Nephron progenitor cell (in vitro differentiated cells): ENCODE results near the gene DTNA.
"Not testable (repeated sequence)": the region's sequence is repeated elsewhere in the genome, so short reads cannot be mapped to it uniquely, and the experiment has no call there.

ENCODE experiments used
- DNase-seq: peaks from one replicate; pipeline ENCODE4 v3.0.0; 2021
- H3K27ac Mint-ChIP-seq: 2 replicates; pipeline ENCODE4 v1.8.0; 2021; ENCODE audit warnings: mild to moderate bottlenecking, moderate library complexity, mixed read lengths
- H3K27me3 Mint-ChIP-seq: 2 replicates; pipeline ENCODE4 v1.8.0; 2021; ENCODE audit warnings: mild to moderate bottlenecking, low read depth, mixed read lengths; ENCODE audit not compliant: poor library complexity
- H3K36me3 Mint-ChIP-seq: 2 replicates; pipeline ENCODE4 v1.8.0; 2021; ENCODE audit warnings: low read depth, mixed read lengths
- H3K4me1 Mint-ChIP-seq: 2 replicates; pipeline ENCODE4 v1.8.0; 2021; ENCODE audit warnings: mixed read lengths
- H3K4me3 Mint-ChIP-seq: 2 replicates; pipeline ENCODE4 v1.8.0; 2021; ENCODE audit warnings: mild to moderate bottlenecking, moderate library complexity, mixed read lengths
- H3K9me3 Mint-ChIP-seq: 2 replicates; pipeline ENCODE4 v1.8.0; 2021; ENCODE audit warnings: mild to moderate bottlenecking, moderate library complexity, mixed read lengths
- TF ChIP-seq, protein P1 (sequence below): fragments of 200-600 bp; sonication (generic); IDR thresholded peaks from 2 replicates; pipeline ENCODE4 v1.5.0; 2021; ENCODE audit warnings: antibody characterized with exemption

The DTNA gene

DNA sequence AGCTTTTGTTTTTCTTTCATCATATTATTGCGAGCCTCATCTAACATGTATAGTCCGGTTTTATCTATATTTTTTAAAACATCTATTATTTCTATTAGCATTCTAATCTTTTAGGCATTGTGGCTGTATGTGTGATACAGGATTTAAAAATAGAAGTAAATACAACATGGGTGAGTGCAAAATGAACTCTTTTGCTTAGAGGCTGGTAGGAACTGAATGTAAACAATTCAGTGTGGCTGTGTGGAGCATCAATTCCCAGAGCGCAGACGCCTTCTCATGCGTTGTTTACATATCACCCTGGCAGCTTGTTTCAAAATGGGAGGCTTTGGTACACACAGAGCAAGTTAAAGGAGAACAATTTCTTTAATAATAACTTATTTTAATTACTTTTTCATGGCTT is 836 bp downstream of the DTNA start:
- TF ChIP-seq, protein P1, sequence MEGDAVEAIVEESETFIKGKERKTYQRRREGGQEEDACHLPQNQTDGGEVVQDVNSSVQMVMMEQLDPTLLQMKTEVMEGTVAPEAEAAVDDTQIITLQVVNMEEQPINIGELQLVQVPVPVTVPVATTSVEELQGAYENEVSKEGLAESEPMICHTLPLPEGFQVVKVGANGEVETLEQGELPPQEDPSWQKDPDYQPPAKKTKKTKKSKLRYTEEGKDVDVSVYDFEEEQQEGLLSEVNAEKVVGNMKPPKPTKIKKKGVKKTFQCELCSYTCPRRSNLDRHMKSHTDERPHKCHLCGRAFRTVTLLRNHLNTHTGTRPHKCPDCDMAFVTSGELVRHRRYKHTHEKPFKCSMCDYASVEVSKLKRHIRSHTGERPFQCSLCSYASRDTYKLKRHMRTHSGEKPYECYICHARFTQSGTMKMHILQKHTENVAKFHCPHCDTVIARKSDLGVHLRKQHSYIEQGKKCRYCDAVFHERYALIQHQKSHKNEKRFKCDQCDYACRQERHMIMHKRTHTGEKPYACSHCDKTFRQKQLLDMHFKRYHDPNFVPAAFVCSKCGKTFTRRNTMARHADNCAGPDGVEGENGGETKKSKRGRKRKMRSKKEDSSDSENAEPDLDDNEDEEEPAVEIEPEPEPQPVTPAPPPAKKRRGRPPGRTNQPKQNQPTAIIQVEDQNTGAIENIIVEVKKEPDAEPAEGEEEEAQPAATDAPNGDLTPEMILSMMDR: no peak
- Mint-ChIP-seq H3K36me3 (no peaks in the 10 kb centered on the region), H3K4me1 (peaks cover 51% of the 10 kb centered on the region), H3K27me3 (no peaks in the 10 kb centered on the region), H3K27ac (peak overlapping the region; percentile 92), H3K9me3 (peaks cover 10% of the 10 kb centered on the region), H3K4me3 (peak overlapping the region; percentile 77)
- no peak for DNase-seq

DNA sequence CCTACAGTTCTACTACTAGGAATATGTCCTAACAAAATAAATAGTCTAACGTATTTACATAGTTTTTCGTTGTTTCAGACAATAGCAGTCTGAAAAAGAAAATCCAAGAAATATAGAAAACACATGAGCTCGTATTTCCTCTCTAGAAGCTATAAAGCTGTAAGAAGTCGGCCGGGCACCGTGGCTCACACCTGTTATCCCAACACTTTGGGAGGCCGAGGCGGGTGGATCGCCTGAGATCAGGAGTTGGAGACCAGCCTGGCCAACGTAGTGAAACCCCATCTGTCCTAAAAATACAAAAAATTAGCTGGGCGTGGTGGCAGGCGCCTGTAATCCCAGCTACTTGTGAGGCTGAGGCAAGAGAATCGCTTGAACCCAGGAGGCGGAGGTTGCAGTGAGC is 6.0 kb downstream of the DTNA start:
- Mint-ChIP-seq H3K9me3 (peaks cover 10% of the 10 kb centered on the region), H3K4me1 (peaks cover 11% of the 10 kb centered on the region)
- H3K27ac Mint-ChIP-seq, H3K27me3 Mint-ChIP-seq, H3K36me3 Mint-ChIP-seq, DNase-seq, H3K4me3 Mint-ChIP-seq: not testable (repeated sequence)

DNA sequence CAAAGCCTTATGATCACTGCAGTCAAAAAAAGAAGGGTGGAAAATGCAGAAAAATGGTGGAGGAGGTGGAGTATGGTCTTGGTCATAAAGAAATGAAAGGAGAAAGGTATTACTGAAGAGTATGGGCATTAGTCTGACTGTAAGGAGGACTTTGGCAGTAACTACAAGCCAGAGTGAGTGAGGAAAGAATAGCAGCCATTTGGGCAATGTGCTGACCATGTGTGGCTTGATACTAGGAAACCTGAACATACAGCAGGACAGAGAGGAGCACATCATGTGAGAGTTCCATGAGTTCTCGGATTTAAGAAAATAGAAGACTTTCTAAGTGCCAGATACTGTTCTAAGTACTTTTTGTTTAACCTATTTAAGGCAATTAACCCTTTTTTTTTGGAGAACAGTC is 8.5 kb downstream of the DTNA start:
- DNase-seq: no peak
- Mint-ChIP-seq H3K27me3 (no peaks in the 10 kb centered on the region), H3K9me3 (no peaks in the 10 kb centered on the region), H3K27ac (no peak overlapping the region), H3K36me3 (no peaks in the 10 kb centered on the region), H3K4me3 (no peak overlapping the region), H3K4me1 (no peaks in the 10 kb centered on the region)
- TF ChIP-seq, protein P1: no peak

DNA sequence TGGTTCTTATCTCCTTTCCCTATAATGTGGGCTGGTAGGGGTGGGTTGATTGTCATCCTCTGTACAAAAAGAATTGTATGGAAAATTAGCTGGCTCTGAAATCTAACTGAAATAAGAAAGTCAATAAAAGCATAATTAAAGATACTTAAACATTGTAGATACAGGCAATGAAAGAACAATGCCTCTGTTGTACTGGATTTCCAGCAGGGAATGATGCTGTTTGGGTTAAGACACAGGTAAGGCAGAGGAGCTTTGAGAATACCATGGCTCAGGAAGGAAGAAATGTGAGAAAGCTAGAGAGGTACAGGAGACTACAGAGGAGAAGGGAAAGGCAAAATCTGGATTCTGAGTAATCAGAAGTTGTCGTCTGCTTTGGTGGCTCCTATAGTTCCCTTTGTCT is 10.1 kb downstream of the DTNA start:
- no peak overlapping the region for H3K27ac Mint-ChIP-seq

DNA sequence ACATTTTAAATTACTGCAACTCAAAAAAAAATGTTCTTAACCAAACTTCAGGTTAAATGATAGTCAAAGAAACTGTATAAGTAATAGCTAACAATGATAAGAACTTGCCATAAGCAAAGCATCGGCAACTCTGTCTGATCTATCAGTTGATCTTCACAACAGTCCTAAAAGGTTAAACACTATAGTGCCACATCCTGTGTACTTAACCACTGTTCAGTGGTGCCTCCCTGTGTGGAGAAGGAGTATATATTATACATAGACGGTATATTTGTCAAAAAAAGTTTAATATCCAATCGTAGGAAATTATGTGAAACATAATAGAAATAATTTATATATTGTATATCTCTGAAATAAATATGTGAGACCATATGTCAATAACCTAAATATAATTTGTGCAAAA is 13.0 kb downstream of the DTNA start:
- no peak overlapping the region for H3K4me3 Mint-ChIP-seq
- peaks cover 15% of the 10 kb centered on the region for H3K9me3 Mint-ChIP-seq
- peaks cover 4% of the 10 kb centered on the region for H3K36me3 Mint-ChIP-seq
- H3K27ac Mint-ChIP-seq: no peak overlapping the region
- TF ChIP-seq, protein P1: no peak
- H3K27me3 Mint-ChIP-seq: no peaks in the 10 kb centered on the region
- no peak for DNase-seq
- no peaks in the 10 kb centered on the region for H3K4me1 Mint-ChIP-seq

More for the DNA sequence above, 10.1 kb downstream of the DTNA start:
- no peak for DNase-seq
- TF ChIP-seq, protein P1: no peak
- H3K9me3 Mint-ChIP-seq: peaks cover 10% of the 10 kb centered on the region
- peaks cover 4% of the 10 kb centered on the region for H3K36me3 Mint-ChIP-seq
- H3K4me1 Mint-ChIP-seq: no peaks in the 10 kb centered on the region
- H3K4me3 Mint-ChIP-seq: no peak overlapping the region
- H3K27me3 Mint-ChIP-seq: no peaks in the 10 kb centered on the region

GRCh38 chr18:34725737-34726136 is 15.6 kb downstream of the DTNA start:
- H3K27me3 Mint-ChIP-seq, DNase-seq, H3K36me3 Mint-ChIP-seq, H3K4me3 Mint-ChIP-seq, H3K27ac Mint-ChIP-seq: not testable (repeated sequence)
- Mint-ChIP-seq H3K4me1 (peaks cover 15% of the 10 kb centered on the region), H3K9me3 (peaks cover 15% of the 10 kb centered on the region)

DNA sequence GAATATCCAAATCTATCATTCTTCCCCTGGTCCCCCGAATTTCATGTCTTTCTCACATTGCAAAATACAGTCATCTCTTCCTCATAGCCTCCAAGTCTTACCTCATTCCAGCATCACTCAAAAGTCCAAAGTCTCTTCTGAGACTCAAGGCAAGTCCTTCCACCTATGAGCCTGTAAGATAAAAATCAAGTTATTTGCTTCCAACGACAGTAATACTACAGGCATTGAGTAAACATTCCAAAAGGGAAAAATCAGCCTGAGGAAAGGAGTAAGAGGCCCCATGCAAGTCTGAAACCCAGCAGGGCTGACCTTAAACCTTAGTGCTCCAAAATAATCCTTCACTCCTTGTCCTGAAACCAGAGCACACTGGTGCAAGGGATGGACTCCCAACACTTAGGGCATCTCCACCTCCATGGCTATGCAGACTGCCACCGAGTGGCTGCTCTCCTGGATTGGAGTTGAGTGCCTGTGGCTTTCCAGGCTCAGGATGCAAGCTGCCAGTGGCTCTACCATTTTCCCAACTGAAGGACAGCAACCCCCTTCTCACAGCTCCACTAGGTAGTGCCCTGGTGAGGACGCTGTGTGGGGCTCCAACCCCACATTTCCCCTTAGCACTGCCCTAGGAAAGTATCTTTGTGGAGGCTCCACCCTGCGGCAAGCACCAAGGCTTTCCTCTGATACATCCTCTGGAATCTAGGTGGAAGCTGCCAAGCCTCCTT is 16.3 kb downstream of the DTNA start:
- DNase-seq: no peak
- Mint-ChIP-seq H3K27me3 (no peaks in the 10 kb centered on the region), H3K4me1 (peaks cover 15% of the 10 kb centered on the region), H3K4me3 (no peak overlapping the region), H3K36me3 (peaks cover 4% of the 10 kb centered on the region), H3K27ac (no peak overlapping the region), H3K9me3 (peaks cover 15% of the 10 kb centered on the region)
- TF ChIP-seq, protein P1: no peak
